HG03175 (cell line): ENCODE measurements around the gene EEPD1.

Source experiments
- ATAC-seq: cut with Tn5 transposase; IDR thresholded peaks from one replicate; pipeline ENCODE4 v1.9.1; 2021; ENCODE audit warnings: mild to moderate bottlenecking, moderate library complexity; ENCODE audit not compliant: unreplicated experiment

EEPD1 gene

GRCh38 chr7:36154255-36155212 is 1.5 kb downstream of the EEPD1 start:
- ATAC-seq, result no peak

- ATAC-seq, result no peak
These were observed 2.8 kb downstream of the EEPD1 start for GRCh38 chr7:36155811-36156361.

- ATAC-seq, result no peak
These were observed 4.7 kb downstream of the EEPD1 start for GRCh38 chr7:36157527-36158320.

GRCh38 chr7:36158321-36158605 is 5.2 kb downstream of the EEPD1 start:
- no peak for ATAC-seq

- ATAC-seq, result no peak
These were observed 6.6 kb downstream of the EEPD1 start for GRCh38 chr7:36159618-36160017.

GRCh38 chr7:36160313-36160712 is 7.3 kb downstream of the EEPD1 start:
- no peak for ATAC-seq

GRCh38 chr7:36161996-36162395 is 8.9 kb downstream of the EEPD1 start:
- ATAC-seq, result no peak

GRCh38 chr7:36165059-36165458 is 12.0 kb downstream of the EEPD1 start:
- no peak for ATAC-seq

GRCh38 chr7:36165802-36166201 is 12.7 kb downstream of the EEPD1 start:
- no peak for ATAC-seq

GRCh38 chr7:36167403-36168050 is 14.5 kb downstream of the EEPD1 start:
- no peak for ATAC-seq

GRCh38 chr7:36171503-36171902 is 18.4 kb downstream of the EEPD1 start:
- ATAC-seq, result peak; percentile 50

GRCh38 chr7:36175886-36176285 is 22.8 kb downstream of the EEPD1 start:
- no peak for ATAC-seq

GRCh38 chr7:36176697-36177096 is 23.6 kb downstream of the EEPD1 start:
- no peak for ATAC-seq

- no peak for ATAC-seq
These were observed 27.1 kb downstream of the EEPD1 start for GRCh38 chr7:36180121-36180520.

- no peak for ATAC-seq
These were observed 28.6 kb downstream of the EEPD1 start for GRCh38 chr7:36181668-36182067.

- no peak for ATAC-seq
These were observed 30.0 kb downstream of the EEPD1 start for GRCh38 chr7:36182854-36183604.

- ATAC-seq, result no peak
These were observed 32.0 kb downstream of the EEPD1 start for GRCh38 chr7:36185092-36185491.

- ATAC-seq, result no peak
These were observed 32.7 kb downstream of the EEPD1 start for GRCh38 chr7:36185756-36186155.

GRCh38 chr7:36186359-36187121 is 33.5 kb downstream of the EEPD1 start:
- no peak for ATAC-seq

GRCh38 chr7:36188266-36188665 is 35.2 kb downstream of the EEPD1 start:
- ATAC-seq, result no peak
